ENCODE results near the gene C5orf63.
A peak's percentile ranks its signal among the peaks of the same experiment; 100 is the strongest.

C5orf63 gene

GRCh38 chr5:127003798-127004495, 69.4 kb downstream of the C5orf63 start:
- TF ChIP-seq, protein P1, sequence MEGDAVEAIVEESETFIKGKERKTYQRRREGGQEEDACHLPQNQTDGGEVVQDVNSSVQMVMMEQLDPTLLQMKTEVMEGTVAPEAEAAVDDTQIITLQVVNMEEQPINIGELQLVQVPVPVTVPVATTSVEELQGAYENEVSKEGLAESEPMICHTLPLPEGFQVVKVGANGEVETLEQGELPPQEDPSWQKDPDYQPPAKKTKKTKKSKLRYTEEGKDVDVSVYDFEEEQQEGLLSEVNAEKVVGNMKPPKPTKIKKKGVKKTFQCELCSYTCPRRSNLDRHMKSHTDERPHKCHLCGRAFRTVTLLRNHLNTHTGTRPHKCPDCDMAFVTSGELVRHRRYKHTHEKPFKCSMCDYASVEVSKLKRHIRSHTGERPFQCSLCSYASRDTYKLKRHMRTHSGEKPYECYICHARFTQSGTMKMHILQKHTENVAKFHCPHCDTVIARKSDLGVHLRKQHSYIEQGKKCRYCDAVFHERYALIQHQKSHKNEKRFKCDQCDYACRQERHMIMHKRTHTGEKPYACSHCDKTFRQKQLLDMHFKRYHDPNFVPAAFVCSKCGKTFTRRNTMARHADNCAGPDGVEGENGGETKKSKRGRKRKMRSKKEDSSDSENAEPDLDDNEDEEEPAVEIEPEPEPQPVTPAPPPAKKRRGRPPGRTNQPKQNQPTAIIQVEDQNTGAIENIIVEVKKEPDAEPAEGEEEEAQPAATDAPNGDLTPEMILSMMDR (conservative IDR thresholded peaks at IDR 0.05), result no peak
- H3K27ac ChIP-seq, result peak overlapping the region; percentile 57

GRCh38 chr5:127002390-127002789, 70.9 kb downstream of the C5orf63 start:
- H3K27ac ChIP-seq, result no peak overlapping the region
- TF ChIP-seq ZFX (IDR thresholded peaks at IDR 0.05), result no peak
- TF ChIP-seq, protein P1 (conservative IDR thresholded peaks at IDR 0.05), result no peak

DNA sequence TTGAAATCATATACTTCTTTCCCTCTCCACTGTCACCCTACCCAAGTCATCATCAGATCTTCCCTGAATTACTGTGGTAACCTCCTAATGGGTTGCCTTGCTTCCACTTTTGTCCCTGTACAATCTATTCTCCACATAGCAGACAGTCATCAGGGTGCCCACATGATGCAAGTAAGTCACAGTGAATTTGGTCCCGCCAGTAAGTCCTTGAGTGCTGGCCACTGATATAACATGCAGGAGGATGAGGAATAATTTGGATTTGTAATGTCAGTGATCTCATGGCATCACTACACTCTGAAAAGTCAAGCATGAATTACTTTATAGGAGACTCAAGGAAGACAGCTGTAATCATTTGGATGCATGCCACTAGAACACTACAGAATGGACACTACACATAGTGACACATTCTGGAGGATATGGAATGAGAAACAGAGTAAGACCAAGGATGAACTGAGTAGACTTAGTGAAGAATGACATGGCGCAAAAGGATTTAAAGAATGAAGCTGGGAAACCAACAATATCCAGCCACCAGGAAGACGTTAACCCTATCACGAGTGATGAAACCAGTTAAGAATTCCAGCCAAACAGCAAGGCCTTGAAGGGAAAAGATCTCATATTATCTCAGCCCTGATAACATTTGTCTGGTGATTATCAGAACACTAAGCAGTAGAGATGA, 71.5 kb downstream of the C5orf63 start:
- no peak overlapping the region for H3K27ac ChIP-seq

More for the DNA sequence above, 71.5 kb downstream of the C5orf63 start:
- no peak for TF ChIP-seq ZFX (IDR thresholded peaks at IDR 0.05)
- TF ChIP-seq, protein P1 (conservative IDR thresholded peaks at IDR 0.05), result no peak
